Bronchial epithelial cell (primary cell): ENCODE measurements around the gene KLHL22. TPM values are rescaled to one million over a fixed set of nuclear protein-coding genes. Genes with fewer than 3 reads are reported as not detected.
A peak's percentile ranks its signal among the peaks of the same experiment; 100 is the strongest.
"Not testable (repeated sequence)": the region's sequence is repeated elsewhere in the genome, so short reads cannot be mapped to it uniquely, and the experiment has no call there.

Experiments
- DNase-seq: peaks from one replicate; pipeline ENCODE4 v3.0.0-alpha.2; 2010; ENCODE audit warnings: low read depth
- FAIRE-seq: peaks from 2 replicates; lab custom pipeline; 2011; peaks lifted over from hg19 to GRCh38; lab: Jason Lieb, UNC
- H3K27me3 ChIP-seq: 2 replicates; pipeline ENCODE4 v1.5.1; 2011; ENCODE audit warnings: low read length; ENCODE audit not compliant: control insufficient read depth, insufficient read depth
- H3K36me3 ChIP-seq: 2 replicates; pipeline ENCODE4 v1.5.1; 2011; ENCODE audit warnings: low read length; ENCODE audit not compliant: control insufficient read depth, insufficient read depth
- H3K4me3 ChIP-seq: 2 replicates; pipeline ENCODE4 v1.5.1; 2011; ENCODE audit warnings: mild to moderate bottlenecking, low read depth, low read length, control low read depth
- total RNA-seq: library from RNA; depleted of rRNA; stranded (reverse); fragments of >200 nt; gene quantifications from 2 replicates; pipeline ENCODE4 v1.2.1, GENCODE V29; 2014
- TF ChIP-seq, protein P1 (sequence below): IDR thresholded peaks from 2 replicates; pipeline ENCODE4 v1.5.1; 2011; ENCODE audit warnings: mild to moderate bottlenecking, moderate library complexity, low read length, control low read depth, inconsistent platforms; ENCODE audit not compliant: insufficient read depth, severe bottlenecking

The KLHL22 gene
- total RNA-seq, 1 donor from 2014 or later: 17.1 TPM

DNA sequence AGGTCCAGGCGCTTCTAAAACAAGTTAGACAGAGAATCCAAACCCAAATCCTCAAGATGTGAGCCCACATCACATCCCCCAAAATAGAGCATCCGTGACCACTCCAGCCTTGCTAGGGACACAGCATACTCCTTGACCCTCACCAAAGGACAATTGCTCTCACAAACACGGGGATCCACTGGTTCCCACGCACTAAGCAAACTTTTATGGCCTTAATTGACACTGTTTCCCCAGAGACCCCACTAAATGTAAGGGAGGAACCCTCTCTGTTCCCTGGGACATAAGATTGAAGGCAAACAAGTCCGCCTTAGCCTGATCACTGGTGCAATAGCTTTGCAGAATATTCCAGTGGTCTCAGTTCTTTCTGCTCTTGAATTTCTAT, 81.5 kb downstream of the KLHL22 start:
- FAIRE-seq (no peak), DNase-seq (no peak)
- Histone ChIP-seq H3K4me3 (no peak overlapping the region), H3K27me3 (no peaks in the 10 kb centered on the region), H3K36me3 (no peaks in the 10 kb centered on the region)
- TF ChIP-seq, protein P1, sequence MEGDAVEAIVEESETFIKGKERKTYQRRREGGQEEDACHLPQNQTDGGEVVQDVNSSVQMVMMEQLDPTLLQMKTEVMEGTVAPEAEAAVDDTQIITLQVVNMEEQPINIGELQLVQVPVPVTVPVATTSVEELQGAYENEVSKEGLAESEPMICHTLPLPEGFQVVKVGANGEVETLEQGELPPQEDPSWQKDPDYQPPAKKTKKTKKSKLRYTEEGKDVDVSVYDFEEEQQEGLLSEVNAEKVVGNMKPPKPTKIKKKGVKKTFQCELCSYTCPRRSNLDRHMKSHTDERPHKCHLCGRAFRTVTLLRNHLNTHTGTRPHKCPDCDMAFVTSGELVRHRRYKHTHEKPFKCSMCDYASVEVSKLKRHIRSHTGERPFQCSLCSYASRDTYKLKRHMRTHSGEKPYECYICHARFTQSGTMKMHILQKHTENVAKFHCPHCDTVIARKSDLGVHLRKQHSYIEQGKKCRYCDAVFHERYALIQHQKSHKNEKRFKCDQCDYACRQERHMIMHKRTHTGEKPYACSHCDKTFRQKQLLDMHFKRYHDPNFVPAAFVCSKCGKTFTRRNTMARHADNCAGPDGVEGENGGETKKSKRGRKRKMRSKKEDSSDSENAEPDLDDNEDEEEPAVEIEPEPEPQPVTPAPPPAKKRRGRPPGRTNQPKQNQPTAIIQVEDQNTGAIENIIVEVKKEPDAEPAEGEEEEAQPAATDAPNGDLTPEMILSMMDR: no peak

DNA sequence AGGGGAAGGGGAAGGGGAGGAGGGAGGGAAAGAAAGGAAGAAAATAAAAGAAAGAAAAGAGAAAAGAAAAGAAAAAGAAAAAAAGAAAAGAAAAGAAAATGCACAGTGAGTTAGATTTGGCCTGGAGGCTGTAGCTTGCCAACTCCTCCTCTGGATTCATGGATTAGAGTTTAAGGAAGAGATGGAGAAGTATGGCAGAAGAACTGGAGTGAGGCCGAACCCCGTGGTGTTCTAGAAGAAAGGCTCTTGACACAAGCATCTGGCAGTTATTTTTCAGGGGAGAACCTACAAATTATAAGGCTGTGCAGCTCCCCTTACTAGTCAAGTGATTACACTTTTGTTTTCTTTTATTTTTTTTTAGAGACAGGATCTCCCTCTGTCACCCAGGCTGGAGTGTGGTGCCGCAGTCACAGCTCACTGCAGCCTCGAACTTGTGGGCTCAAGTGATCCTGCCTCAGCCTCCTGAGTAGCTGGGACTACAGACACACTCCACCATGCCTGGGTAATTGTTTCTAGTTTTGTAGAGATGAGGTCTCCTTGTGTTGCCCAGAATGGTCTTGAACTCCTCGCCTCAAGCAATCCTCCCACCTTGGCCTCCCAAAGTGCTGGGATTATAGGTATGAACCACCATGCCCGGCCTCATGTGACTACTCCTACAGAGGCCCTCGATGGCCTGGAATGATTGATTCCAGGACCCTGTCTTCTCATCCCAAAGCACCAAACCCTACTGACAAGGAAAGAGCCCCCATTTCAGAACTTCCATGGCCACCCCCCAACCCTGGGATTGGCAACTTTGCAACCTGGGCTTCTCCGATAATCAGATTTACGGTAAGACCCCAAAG, 82.2 kb downstream of the KLHL22 start:
- FAIRE-seq (peak; percentile 50), DNase-seq (no peak)
- H3K36me3 ChIP-seq: no peaks in the 10 kb centered on the region
- H3K27me3 ChIP-seq: no peaks in the 10 kb centered on the region
- H3K4me3 ChIP-seq: no peak overlapping the region
- TF ChIP-seq, protein P1: no peak

DNA sequence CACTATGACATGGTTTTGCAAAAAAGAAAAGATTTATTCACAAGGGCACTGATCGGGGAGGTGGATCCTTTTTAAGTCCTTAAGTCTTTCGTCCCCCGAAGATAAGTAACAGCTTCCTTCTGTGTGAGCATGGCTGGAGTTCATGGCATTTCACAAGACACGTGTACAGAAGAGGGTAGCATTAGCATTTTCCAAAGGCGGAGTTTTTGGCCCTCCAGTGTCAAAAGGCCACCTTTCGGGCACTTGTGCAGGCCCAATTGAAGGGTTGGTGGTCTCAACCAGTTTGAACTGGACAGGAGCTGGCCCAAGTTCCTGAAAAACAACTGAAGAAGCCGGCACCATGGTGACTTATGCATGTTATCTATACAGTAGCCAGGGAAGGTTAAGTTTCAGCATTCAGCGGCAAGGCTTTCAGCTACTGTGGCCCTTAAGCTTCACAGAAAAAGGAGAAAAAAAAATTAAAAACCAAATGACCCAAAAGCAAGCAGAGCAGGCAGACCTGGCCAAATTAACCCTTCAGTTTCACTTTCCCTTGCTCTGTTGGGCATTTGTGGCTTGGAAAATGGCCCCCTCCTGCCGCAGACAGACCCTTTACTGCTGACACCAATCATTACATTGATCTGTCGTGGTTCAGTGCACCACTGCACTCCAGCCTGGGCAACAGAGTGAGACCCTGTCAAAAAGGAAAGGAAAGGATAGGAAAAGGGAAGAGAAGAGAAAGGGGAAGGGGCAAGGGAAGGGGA, 83.0 kb downstream of the KLHL22 start:
- Histone ChIP-seq H3K27me3 (no peaks in the 10 kb centered on the region), H3K36me3 (no peaks in the 10 kb centered on the region), H3K4me3 (no peak overlapping the region)
- TF ChIP-seq, protein P1: no peak
- DNase-seq (no peak), FAIRE-seq (no peak)

DNA sequence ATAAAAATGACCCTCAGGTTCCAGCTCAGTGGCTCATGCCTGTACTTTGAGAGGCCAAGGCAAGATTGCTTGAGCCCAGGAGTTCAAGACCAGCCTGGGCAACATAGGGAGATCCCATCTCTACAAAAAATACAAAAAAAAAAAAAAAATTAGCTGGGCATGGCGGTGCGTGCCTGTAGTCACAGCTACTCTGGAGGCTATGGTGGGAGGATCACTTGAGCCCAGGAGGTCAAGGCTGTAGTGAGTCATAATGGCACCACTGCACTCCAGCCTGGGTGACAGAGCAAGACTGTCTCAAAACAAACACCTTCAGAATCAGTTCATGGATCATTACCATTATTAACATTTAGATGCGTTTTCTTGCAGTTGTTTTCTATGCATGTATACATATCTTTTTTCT, 86.2 kb downstream of the KLHL22 start:
- not testable (repeated sequence) for DNase-seq, H3K4me3 ChIP-seq, FAIRE-seq

DNA sequence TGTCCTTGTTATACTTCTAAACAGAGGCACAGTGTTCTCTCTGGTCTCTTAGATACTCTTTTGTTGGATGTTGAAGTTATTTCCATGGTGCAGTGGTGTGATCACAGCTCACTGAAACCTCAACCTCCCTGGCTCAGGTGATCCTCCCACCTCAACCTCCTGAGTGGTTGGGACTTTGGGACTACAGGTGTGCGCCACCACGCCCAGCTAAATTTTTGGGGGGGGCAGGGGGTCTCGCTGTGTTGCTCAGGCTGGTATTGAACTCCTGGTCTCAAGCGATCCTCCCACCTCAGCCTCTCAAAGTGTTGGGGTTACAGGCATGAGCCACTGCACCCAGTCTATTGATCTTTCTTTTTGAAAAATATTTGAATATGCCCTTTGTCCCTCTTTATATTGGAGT, 86.7 kb downstream of the KLHL22 start:
- TF ChIP-seq, protein P1: no peak
- DNase-seq: no peak
- FAIRE-seq: no peak

More for the DNA sequence above, 86.2 kb downstream of the KLHL22 start:
- H3K27me3 ChIP-seq, H3K36me3 ChIP-seq: not testable (repeated sequence)

DNA sequence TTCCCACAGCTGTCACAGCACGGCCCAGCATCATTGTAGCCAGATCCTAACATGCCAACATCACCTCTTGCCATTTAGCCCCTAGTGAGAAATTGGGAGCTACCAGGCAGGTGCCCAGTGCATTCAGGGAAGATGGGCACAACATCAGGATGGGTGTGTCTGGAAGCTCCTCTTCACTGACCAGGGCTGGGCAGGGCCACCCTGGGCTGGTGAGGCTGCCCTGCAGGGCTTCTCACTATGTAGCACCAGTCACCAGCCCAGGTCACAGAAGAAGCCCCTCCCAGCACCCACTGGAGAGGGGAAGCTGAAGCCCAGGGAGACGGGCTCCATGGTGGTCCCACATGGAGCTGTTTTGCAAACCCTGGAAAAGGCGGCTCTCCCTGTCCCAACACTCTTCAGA, 87.8 kb downstream of the KLHL22 start:
- no peaks in the 10 kb centered on the region for H3K27me3 ChIP-seq
- no peak for FAIRE-seq
- no peak for DNase-seq
- H3K4me3 ChIP-seq: no peak overlapping the region
- TF ChIP-seq, protein P1: no peak
- H3K36me3 ChIP-seq: peaks cover 9% of the 10 kb centered on the region

More for the DNA sequence above, 86.7 kb downstream of the KLHL22 start:
- Histone ChIP-seq H3K4me3 (no peak overlapping the region), H3K27me3 (no peaks in the 10 kb centered on the region), H3K36me3 (peaks cover 4% of the 10 kb centered on the region)
